ENCODE results near the gene NEU1. TPM values are rescaled to one million over a fixed set of nuclear protein-coding genes. Genes with fewer than 3 reads are reported as not detected.
"Not testable (repeated sequence)": the region's sequence is repeated elsewhere in the genome, so short reads cannot be mapped to it uniquely, and the experiment has no call there.

The NEU1 gene
- total RNA-seq, 4 donors from 2014 or later: 13.6 to 23.6 (median 17.3) TPM

DNA sequence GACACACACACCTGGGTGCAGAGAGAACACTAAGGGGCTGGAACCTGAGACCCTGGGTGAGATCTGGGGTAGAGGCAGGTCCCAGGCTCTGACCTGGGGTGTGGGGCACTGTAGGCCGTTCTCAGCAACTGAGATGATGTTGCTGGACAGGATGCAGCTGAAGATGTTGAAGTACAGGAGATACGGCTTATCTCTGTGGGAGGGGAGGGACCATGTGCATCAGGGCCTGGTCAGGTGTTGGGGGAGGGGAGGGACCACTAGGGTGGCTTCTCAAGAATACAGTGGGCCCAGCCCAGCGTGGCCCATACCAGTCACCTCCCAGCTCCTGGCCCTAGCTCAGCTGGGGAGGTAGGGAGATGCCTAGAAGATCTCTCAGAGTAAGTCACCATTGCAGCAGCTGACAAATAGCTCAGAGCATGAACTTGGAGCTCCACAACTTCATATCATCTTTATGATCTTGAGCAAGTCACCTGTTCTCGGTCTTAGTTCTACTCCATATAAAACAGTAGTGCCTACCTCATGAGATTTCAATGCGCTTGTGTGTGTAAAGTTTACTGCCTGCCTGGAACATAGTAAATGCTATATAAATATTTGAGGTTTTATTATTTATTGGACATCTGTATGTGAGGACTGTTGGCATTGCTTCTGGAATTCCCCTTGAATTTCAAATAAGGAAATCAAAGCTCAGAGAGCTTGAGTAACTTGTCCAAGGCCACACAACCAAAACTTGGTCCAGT, 12.4 kb upstream of the NEU1 start:
- peaks cover 0 to 10% (median 0%) of the 10 kb centered on the region in 3 donors for H3K4me1 ChIP-seq
- no peak for TF ChIP-seq CTCF (IDR thresholded peaks at IDR 0.05)
- TF ChIP-seq POLR2A (IDR thresholded peaks at IDR 0.05): no peak
- H3K27me3 ChIP-seq: no peaks in the 10 kb centered on the region
- no peak overlapping the region for H3K4me3 ChIP-seq
- peaks cover 0 to 7% (median 5%) of the 10 kb centered on the region in 3 donors for H3K36me3 ChIP-seq
- WGBS, 2 donors: 56 to 81% methylated on average over 4 of the region's 5 CpGs
- intact Hi-C loops (cut with DNase I): no loop called here
- no peak for DNase-seq
- no peaks in the 10 kb centered on the region for H3K9me3 ChIP-seq
- H3K27ac ChIP-seq: peak overlapping the region in 1 of 4 donors; percentile 34

- WGBS, 2 donors: 55 to 61% methylated on average over 2 to 3 of the region's 4 CpGs
- Histone ChIP-seq H3K4me1 (peaks cover 0 to 9% (median 0%) of the 10 kb centered on the region in 3 donors), H3K27me3 (no peaks in the 10 kb centered on the region), H3K27ac (no peak overlapping the region), H3K36me3 (no peaks in the 10 kb centered on the region), H3K9me3 (no peaks in the 10 kb centered on the region), H3K4me3 (no peak overlapping the region)
- TF ChIP-seq POLR2A (IDR thresholded peaks at IDR 0.05) (no peak), CTCF (IDR thresholded peaks at IDR 0.05) (no peak)
- no peak for DNase-seq
- intact Hi-C loops (cut with DNase I): no loop called here
Measured at GRCh38 chr6:31874084-31874670, 11.6 kb upstream of the NEU1 start.

GRCh38 chr6:31871046-31871659, 8.5 kb upstream of the NEU1 start:
- 58 to 64% methylated on average over 8 of the region's 9 CpGs for WGBS, 2 donors
- TF ChIP-seq CTCF (IDR thresholded peaks at IDR 0.05) (no peak), POLR2A (IDR thresholded peaks at IDR 0.05) (no peak)
- Histone ChIP-seq H3K27me3 (no peaks in the 10 kb centered on the region), H3K27ac (no peak overlapping the region), H3K4me1 (peaks cover 0 to 9% (median 0%) of the 10 kb centered on the region in 3 donors), H3K36me3 (no peaks in the 10 kb centered on the region), H3K4me3 (no peak overlapping the region), H3K9me3 (no peaks in the 10 kb centered on the region)
- DNase-seq: no peak
- intact Hi-C loops (cut with DNase I): no loop called here

GRCh38 chr6:31870385-31870921, 7.8 kb upstream of the NEU1 start:
- no peaks in the 10 kb centered on the region for H3K36me3 ChIP-seq
- 64 to 75% methylated on average over 1 to 7 of the region's 16 CpGs for WGBS, 2 donors
- H3K4me3 ChIP-seq: no peak overlapping the region
- TF ChIP-seq CTCF (IDR thresholded peaks at IDR 0.05) (no peak), POLR2A (IDR thresholded peaks at IDR 0.05) (no peak)
- H3K27ac ChIP-seq: no peak overlapping the region
- peaks cover 0 to 9% (median 0%) of the 10 kb centered on the region in 3 donors for H3K4me1 ChIP-seq
- H3K27me3 ChIP-seq: no peaks in the 10 kb centered on the region
- H3K9me3 ChIP-seq: no peaks in the 10 kb centered on the region
- no peak for DNase-seq
- intact Hi-C loops (cut with DNase I): no loop called here

- no peak for TF ChIP-seq POLR2A (IDR thresholded peaks at IDR 0.05)
- no peak for TF ChIP-seq CTCF (IDR thresholded peaks at IDR 0.05)
- DNase-seq: no peak
- no peaks in the 10 kb centered on the region for H3K9me3 ChIP-seq
- H3K27me3 ChIP-seq: no peaks in the 10 kb centered on the region
- H3K4me1 ChIP-seq: peaks cover 0 to 11% (median 1%) of the 10 kb centered on the region in 3 donors
- no peaks in the 10 kb centered on the region for H3K36me3 ChIP-seq
- no peak overlapping the region for H3K4me3 ChIP-seq
- intact Hi-C loops (cut with DNase I): no loop called here
- WGBS, 2 donors: 77 to 92% methylated on average over 4 to 7 of the region's 8 CpGs
- no peak overlapping the region for H3K27ac ChIP-seq
Measured at GRCh38 chr6:31869343-31869742, 6.7 kb upstream of the NEU1 start.

DNA sequence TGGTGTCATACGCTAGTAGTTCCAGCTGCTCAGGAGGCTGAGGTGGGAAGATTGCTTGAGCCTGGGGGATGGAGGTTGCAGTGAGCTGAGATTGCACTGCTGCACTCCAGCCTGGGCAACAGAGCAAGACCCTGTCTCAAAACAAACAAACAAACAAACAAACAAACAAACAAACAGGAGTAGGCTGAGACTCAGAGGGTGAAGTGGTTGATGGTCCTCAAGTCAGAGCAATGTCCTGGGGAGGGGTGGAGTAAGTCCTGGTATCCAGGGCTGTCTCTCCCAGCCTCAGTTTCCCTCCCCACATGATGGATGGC, 6.0 kb upstream of the NEU1 start:
- WGBS, 2 donors: 71 to 88% methylated on average over 1 of the region's 1 CpG
- H3K9me3 ChIP-seq; DNase-seq; H3K4me3 ChIP-seq; H3K27ac ChIP-seq; intact Hi-C loops (cut with DNase I); H3K36me3 ChIP-seq; H3K27me3 ChIP-seq: not testable (repeated sequence)
- peaks cover 1 to 19% (median 6%) of the 10 kb centered on the region in 3 donors for H3K4me1 ChIP-seq

Measured in esophagus squamous epithelium (tissue), 5 donors.